GM21367 (cell line): ENCODE data around the gene SEMG2.

Experiments
- ATAC-seq: cut with Tn5 transposase; IDR thresholded peaks from one replicate; pipeline ENCODE4 v1.9.1; 2021; ENCODE audit not compliant: unreplicated experiment

The SEMG2 gene

GRCh38 chr20:45226287-45226686 lies 5.1 kb downstream of the SEMG2 start:
- ATAC-seq = no peak

- ATAC-seq = no peak
Observed at GRCh38 chr20:45229264-45230056, 8.3 kb downstream of the SEMG2 start.

GRCh38 chr20:45230631-45231030 lies 9.5 kb downstream of the SEMG2 start:
- ATAC-seq = no peak

GRCh38 chr20:45235995-45236394 lies 14.8 kb downstream of the SEMG2 start:
- ATAC-seq = no peak

GRCh38 chr20:45238139-45238538 lies 17.0 kb downstream of the SEMG2 start:
- no peak for ATAC-seq

- ATAC-seq = no peak
Observed at GRCh38 chr20:45246109-45246508, 24.9 kb downstream of the SEMG2 start.

GRCh38 chr20:45247865-45248264 lies 26.7 kb downstream of the SEMG2 start:
- ATAC-seq = no peak

- no peak for ATAC-seq
Observed at GRCh38 chr20:45248609-45249008, 27.4 kb downstream of the SEMG2 start.

- ATAC-seq = no peak
Observed at GRCh38 chr20:45251884-45252560, 30.8 kb downstream of the SEMG2 start.

GRCh38 chr20:45253261-45253660 lies 32.1 kb downstream of the SEMG2 start:
- ATAC-seq = no peak

GRCh38 chr20:45254383-45255262 lies 33.5 kb downstream of the SEMG2 start, which contains the start of gene SLPI:
SLPI (minus strand) TSS chr20:45254564; CDS start chr20:45254543, 21 bp downstream.
- no peak for ATAC-seq

GRCh38 chr20:45257161-45257560 lies 36.0 kb downstream of the SEMG2 start:
- ATAC-seq = no peak

- ATAC-seq = no peak
Observed at GRCh38 chr20:45257711-45258110, 36.5 kb downstream of the SEMG2 start.

GRCh38 chr20:45258259-45258658 lies 37.1 kb downstream of the SEMG2 start:
- no peak for ATAC-seq

- no peak for ATAC-seq
Observed at GRCh38 chr20:45258664-45259063, 37.5 kb downstream of the SEMG2 start.

- ATAC-seq = no peak
Observed at GRCh38 chr20:45263556-45264266, 42.5 kb downstream of the SEMG2 start.

- no peak for ATAC-seq
Observed at GRCh38 chr20:45266977-45267376, 45.8 kb downstream of the SEMG2 start.

GRCh38 chr20:45268531-45268930 lies 47.4 kb downstream of the SEMG2 start:
- no peak for ATAC-seq

GRCh38 chr20:45269056-45269455 lies 47.9 kb downstream of the SEMG2 start:
- ATAC-seq = no peak

GRCh38 chr20:45269754-45270270 lies 48.6 kb downstream of the SEMG2 start:
- no peak for ATAC-seq
